HepG2 (cell line): ENCODE data around the gene NFE2L1.

ENCODE experiments used
- ATM ChIP-seq: fragments of 450-650 bp; IDR thresholded peaks from 2 replicates; pipeline ENCODE4 v1.7.1; 2017; ENCODE audit warnings: mild to moderate bottlenecking, borderline replicate concordance
- HDAC6 ChIP-seq: fragments of 200-600 bp; sonication (generic); IDR thresholded peaks from 2 replicates; pipeline ENCODE4 v1.7.0; 2017; ENCODE audit warnings: mild to moderate bottlenecking, antibody characterized with exemption, low read length, low read depth
- HMG20B ChIP-seq: conservative IDR thresholded peaks from 2 replicates; pipeline ENCODE4 v1.6.1; 2016; ENCODE audit warnings: missing genetic modification reagents, missing compliant biosample characterization
- HNF4G ChIP-seq, 2 experiments: sonication (generic) in 1 of 2; formaldehyde crosslinking in 1 of 2; IDR thresholded peaks; 2 replicates each; pipeline versions ENCODE4 v1.4.0 to v1.6.1; 2011 to 2020; ENCODE audit warnings: borderline replicate concordance in 2 of 2, low read depth in 2 of 2, mild to moderate bottlenecking in 2 of 2, low read length in 1 of 2, missing genetic modification reagents in 1 of 2, moderate library complexity in 1 of 2
- KDM5B ChIP-seq: sonication (generic); formaldehyde crosslinking; IDR thresholded peaks from 2 replicates; pipeline ENCODE4 v1.4.0; 2020; ENCODE audit warnings: missing genetic modification reagents, mild to moderate bottlenecking, borderline replicate concordance
- PITX1 ChIP-seq: sonication (generic); formaldehyde crosslinking; IDR thresholded peaks from 2 replicates; pipeline ENCODE4 v1.5.1; 2020; ENCODE audit warnings: mild to moderate bottlenecking, missing genetic modification reagents
- SPEN ChIP-seq: sonication (generic); formaldehyde crosslinking; IDR thresholded peaks from 2 replicates; pipeline ENCODE4 v1.5.1; 2020; ENCODE audit warnings: low read depth, mild to moderate bottlenecking, missing genetic modification reagents
- ZBTB49 ChIP-seq: sonication (generic); formaldehyde crosslinking; IDR thresholded peaks from 2 replicates; pipeline ENCODE4 v1.4.0; 2020; ENCODE audit warnings: missing genetic modification reagents, borderline replicate concordance
- ZNF761 ChIP-seq: sonication (generic); formaldehyde crosslinking; conservative IDR thresholded peaks from 2 replicates; pipeline ENCODE4 v1.4.0; 2020; ENCODE audit warnings: mild to moderate bottlenecking, missing genetic modification reagents
- ZNF780A ChIP-seq: sonication (generic); formaldehyde crosslinking; IDR thresholded peaks from 2 replicates; pipeline ENCODE4 v1.8.0; 2022; ENCODE audit warnings: mild to moderate bottlenecking, missing genetic modification reagents, moderate library complexity

GRCh38 chr17:48062273-48062672 lies 14.1 kb downstream of the NFE2L1 start:
- TF ChIP-seq PITX1 (CRISPR knock-in tag), result no peak
- no peak for TF ChIP-seq ZBTB49 (CRISPR knock-in tag)
- TF ChIP-seq HDAC6, result no peak
- no peak for TF ChIP-seq HMG20B (CRISPR knock-in tag)
- no peak for TF ChIP-seq SPEN
- TF ChIP-seq ZNF761 (CRISPR knock-in tag), result no peak
- TF ChIP-seq ZNF780A (CRISPR knock-in tag), result no peak
- no peak for TF ChIP-seq HNF4G (IDR thresholded peaks at IDR 0.05; ENCODE audit: borderline replicate concordance, low read depth, low read length)
- no peak for TF ChIP-seq HNF4G (CRISPR knock-in tag; IDR thresholded peaks at IDR 0.05; ENCODE audit: borderline replicate concordance, low read depth)
- no peak for TF ChIP-seq KDM5B (CRISPR knock-in tag)
- no peak for TF ChIP-seq ATM
